Measurements from ENCODE around the gene PTP4A2.

DNA sequence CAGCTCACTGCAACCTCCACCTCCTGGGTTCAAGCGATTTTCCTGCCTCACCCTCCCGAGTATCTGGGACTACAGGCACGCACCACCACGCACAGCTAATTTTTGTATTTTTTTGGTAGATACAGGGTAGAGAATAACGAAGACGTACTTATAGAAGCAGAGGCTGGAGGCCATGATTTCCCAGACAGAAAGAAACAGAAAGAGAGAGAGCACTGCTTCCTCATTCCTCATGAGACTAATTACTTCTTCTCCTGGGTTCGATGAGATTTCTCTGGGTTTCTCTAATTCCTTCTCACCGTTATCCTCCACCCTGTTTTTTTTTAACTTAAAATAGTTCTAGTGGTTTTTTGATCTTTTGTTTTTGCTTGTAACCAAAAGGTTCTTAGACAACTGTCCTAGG is 23.4 kb upstream of the PTP4A2 start:
- no peak for TF ChIP-seq THAP9 (CRISPR knock-in tag; IDR thresholded peaks at IDR 0.05; ENCODE audit: borderline replicate concordance)
- TF ChIP-seq, protein P1, sequence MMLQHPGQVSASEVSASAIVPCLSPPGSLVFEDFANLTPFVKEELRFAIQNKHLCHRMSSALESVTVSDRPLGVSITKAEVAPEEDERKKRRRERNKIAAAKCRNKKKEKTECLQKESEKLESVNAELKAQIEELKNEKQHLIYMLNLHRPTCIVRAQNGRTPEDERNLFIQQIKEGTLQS (CRISPR knock-in tag; IDR thresholded peaks at IDR 0.05), result no peak
- TF ChIP-seq, protein P2, sequence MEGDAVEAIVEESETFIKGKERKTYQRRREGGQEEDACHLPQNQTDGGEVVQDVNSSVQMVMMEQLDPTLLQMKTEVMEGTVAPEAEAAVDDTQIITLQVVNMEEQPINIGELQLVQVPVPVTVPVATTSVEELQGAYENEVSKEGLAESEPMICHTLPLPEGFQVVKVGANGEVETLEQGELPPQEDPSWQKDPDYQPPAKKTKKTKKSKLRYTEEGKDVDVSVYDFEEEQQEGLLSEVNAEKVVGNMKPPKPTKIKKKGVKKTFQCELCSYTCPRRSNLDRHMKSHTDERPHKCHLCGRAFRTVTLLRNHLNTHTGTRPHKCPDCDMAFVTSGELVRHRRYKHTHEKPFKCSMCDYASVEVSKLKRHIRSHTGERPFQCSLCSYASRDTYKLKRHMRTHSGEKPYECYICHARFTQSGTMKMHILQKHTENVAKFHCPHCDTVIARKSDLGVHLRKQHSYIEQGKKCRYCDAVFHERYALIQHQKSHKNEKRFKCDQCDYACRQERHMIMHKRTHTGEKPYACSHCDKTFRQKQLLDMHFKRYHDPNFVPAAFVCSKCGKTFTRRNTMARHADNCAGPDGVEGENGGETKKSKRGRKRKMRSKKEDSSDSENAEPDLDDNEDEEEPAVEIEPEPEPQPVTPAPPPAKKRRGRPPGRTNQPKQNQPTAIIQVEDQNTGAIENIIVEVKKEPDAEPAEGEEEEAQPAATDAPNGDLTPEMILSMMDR (CRISPR knock-in tag; IDR thresholded peaks at IDR 0.05), result no peak
- no peak for TF ChIP-seq RFX5 (IDR thresholded peaks at IDR 0.05; ENCODE audit: low read depth, low read length)
- TF ChIP-seq ZMAT3 (CRISPR knock-in tag; conservative IDR thresholded peaks at IDR 0.05), result no peak
- TF ChIP-seq SNRNP70 (IDR thresholded peaks at IDR 0.05; ENCODE audit: low read depth, low read length), result no peak
- TF ChIP-seq KDM3A (CRISPR knock-in tag; IDR thresholded peaks at IDR 0.05; ENCODE audit: low read depth), result no peak
- TF ChIP-seq NR2F1 (CRISPR knock-in tag; IDR thresholded peaks at IDR 0.05), result no peak

Measured in HepG2 (cell line).